Endothelial cell of hepatic sinusoid (primary cell): ENCODE results near the gene PEMT.

Source experiments
- in situ Hi-C: cut with HindIII; loops from 2 replicates; pipeline ENCODE4 v1.10.0; 2017; ENCODE audit warnings: low sequenced_read_pairs

PEMT gene

GRCh38 chr17:17518014-17518413, 73.5 kb downstream of the PEMT start:
- in situ Hi-C loops, result no loop called here

GRCh38 chr17:17516941-17517720, 74.4 kb downstream of the PEMT start:
- in situ Hi-C loops, result no loop called here

GRCh38 chr17:17515934-17516930, 75.3 kb downstream of the PEMT start:
- in situ Hi-C loops, result no loop called here

- in situ Hi-C loops, result no loop called here
Measured at GRCh38 chr17:17514993-17515933, 76.2 kb downstream of the PEMT start.

- in situ Hi-C loops, result no loop called here
Measured at GRCh38 chr17:17514361-17514992, 77.0 kb downstream of the PEMT start.

GRCh38 chr17:17513626-17514025, 77.9 kb downstream of the PEMT start:
- in situ Hi-C loops, result no loop called here

GRCh38 chr17:17512866-17513265, 78.6 kb downstream of the PEMT start:
- in situ Hi-C loops, result no loop called here

- in situ Hi-C loops, result no loop called here
Measured at GRCh38 chr17:17511881-17512858, 79.3 kb downstream of the PEMT start.

- in situ Hi-C loops, result no loop called here
Measured at GRCh38 chr17:17511293-17511741, 80.2 kb downstream of the PEMT start.

- in situ Hi-C loops, result no loop called here
Measured at GRCh38 chr17:17510456-17511292, 80.8 kb downstream of the PEMT start.

GRCh38 chr17:17509601-17510425, 81.7 kb downstream of the PEMT start:
- in situ Hi-C loops, result no loop called here

- in situ Hi-C loops, result no loop called here
Measured at GRCh38 chr17:17508646-17509591, 82.6 kb downstream of the PEMT start.

GRCh38 chr17:17508019-17508535, 83.4 kb downstream of the PEMT start:
- in situ Hi-C loops, result no loop called here

GRCh38 chr17:17507465-17508011, 84.0 kb downstream of the PEMT start:
- in situ Hi-C loops, result no loop called here

GRCh38 chr17:17506893-17507464, 84.5 kb downstream of the PEMT start:
- in situ Hi-C loops, result no loop called here
